ENCODE measurements around the gene ZNF865.

DNA sequence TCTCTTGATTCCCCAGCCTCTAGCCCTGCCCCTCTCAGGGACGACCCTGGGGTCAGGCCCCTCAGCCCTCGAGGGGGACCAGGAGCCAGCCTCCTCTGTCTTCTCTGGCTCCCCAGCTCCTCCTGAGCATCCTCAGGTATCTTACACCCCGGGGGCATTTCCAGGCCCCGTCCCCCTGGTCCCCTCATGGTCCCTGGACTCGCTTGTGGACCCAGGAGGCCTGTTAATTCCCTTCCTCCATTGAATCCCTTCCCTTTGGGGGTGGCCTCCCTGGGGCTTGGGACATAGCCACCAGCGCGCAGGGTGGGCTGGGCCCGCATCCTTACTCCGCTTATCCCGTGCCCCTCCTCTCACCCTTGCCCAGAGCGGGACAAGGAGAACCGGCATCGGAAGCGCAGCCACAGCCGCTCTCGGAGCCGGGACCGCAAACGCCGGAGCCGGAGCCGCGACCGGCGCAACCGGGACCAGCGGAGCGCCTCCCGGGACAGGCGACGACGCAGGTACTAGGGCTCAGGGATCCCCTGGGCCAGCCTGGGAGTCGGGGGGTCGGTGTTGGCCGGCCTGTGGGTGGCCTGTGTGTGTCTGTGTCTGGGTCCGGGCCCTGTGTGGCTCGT lies 53.5 kb downstream of the ZNF865 start:
- TF ChIP-seq POLR2A (IDR thresholded peaks at IDR 0.05; ENCODE audit: low read depth) (no peak), EP300 (IDR thresholded peaks at IDR 0.05) (no peak)
